Right lobe of liver (tissue), 4 donors: Measurements from ENCODE around the gene C1GALT1.

ENCODE experiments used
- POLR2A ChIP-seq: fragments of 450-650 bp; IDR thresholded peaks from one replicate; pipeline ENCODE4 v1.6.1; 2017; ENCODE audit warnings: antibody characterized with exemption, mild to moderate bottlenecking
- TF ChIP-seq, protein P1 (sequence below), 4 donors: fragments of 200-600 bp in 3 of 4; fragments of 450-650 bp in 1 of 4; IDR thresholded peaks; one replicate each; pipeline versions ENCODE4 v1.5.1 to v1.8.0; 2016 to 2022; ENCODE audit warnings: antibody characterized with exemption in 4 of 4, mild to moderate bottlenecking in 2 of 4
- donor health status: DM: no; HTN: no; CAD: no.
- donor health status: DM: no; HTN: no; CAD: no.
- donor health status: DM: no; HTN: yes; CAD: no.

- TF ChIP-seq, protein P1, sequence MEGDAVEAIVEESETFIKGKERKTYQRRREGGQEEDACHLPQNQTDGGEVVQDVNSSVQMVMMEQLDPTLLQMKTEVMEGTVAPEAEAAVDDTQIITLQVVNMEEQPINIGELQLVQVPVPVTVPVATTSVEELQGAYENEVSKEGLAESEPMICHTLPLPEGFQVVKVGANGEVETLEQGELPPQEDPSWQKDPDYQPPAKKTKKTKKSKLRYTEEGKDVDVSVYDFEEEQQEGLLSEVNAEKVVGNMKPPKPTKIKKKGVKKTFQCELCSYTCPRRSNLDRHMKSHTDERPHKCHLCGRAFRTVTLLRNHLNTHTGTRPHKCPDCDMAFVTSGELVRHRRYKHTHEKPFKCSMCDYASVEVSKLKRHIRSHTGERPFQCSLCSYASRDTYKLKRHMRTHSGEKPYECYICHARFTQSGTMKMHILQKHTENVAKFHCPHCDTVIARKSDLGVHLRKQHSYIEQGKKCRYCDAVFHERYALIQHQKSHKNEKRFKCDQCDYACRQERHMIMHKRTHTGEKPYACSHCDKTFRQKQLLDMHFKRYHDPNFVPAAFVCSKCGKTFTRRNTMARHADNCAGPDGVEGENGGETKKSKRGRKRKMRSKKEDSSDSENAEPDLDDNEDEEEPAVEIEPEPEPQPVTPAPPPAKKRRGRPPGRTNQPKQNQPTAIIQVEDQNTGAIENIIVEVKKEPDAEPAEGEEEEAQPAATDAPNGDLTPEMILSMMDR (IDR thresholded peaks at IDR 0.05) = no peak
- TF ChIP-seq POLR2A = no peak
These were observed 108.2 kb downstream of the C1GALT1 start for GRCh38 chr7:7290429-7291122.
